ENCODE measurements around the gene BPIFB3. TPM values are rescaled to one million over a fixed set of nuclear protein-coding genes. Genes with fewer than 3 reads are reported as not detected.

Gene BPIFB3
- total RNA-seq, 4 donors from 2014 or later: not detected

- no peaks in the 10 kb centered on the region for H3K9me3 ChIP-seq
- WGBS, 2 donors: 71 to 78% methylated on average over 15 to 16 of the region's 16 CpGs
- intact Hi-C loops (cut with DNase I): no loop called here
- no peak overlapping the region for H3K27ac ChIP-seq
- H3K36me3 ChIP-seq: no peaks in the 10 kb centered on the region
- H3K27me3 ChIP-seq: no peaks in the 10 kb centered on the region
- no peak for DNase-seq
- no peak overlapping the region for H3K4me3 ChIP-seq (replicated peaks in 1 of 3)
- peaks cover 4 to 10% of the 10 kb centered on the region in 2 donors for H3K4me1 ChIP-seq
- TF ChIP-seq CTCF (IDR thresholded peaks at IDR 0.05): no peak
- no peak for TF ChIP-seq POLR2A (IDR thresholded peaks at IDR 0.05)
These were observed 39.2 kb upstream of the BPIFB3 start for GRCh38 chr20:33014336-33015113.

- Histone ChIP-seq H3K4me1 (peaks cover 0 to 4% of the 10 kb centered on the region in 2 donors), H3K4me3 (replicated peaks in 1 of 3) (no peak overlapping the region), H3K27me3 (no peaks in the 10 kb centered on the region), H3K9me3 (no peaks in the 10 kb centered on the region), H3K27ac (no peak overlapping the region), H3K36me3 (no peaks in the 10 kb centered on the region)
- TF ChIP-seq POLR2A (IDR thresholded peaks at IDR 0.05) (no peak), CTCF (IDR thresholded peaks at IDR 0.05) (no peak)
- WGBS, 2 donors: 77 to 85% methylated on average over 10 of the region's 10 CpGs
- intact Hi-C loops (cut with DNase I): no loop called here
- no peak for DNase-seq
These were observed 38.6 kb upstream of the BPIFB3 start for GRCh38 chr20:33015114-33015484.

GRCh38 chr20:33015700-33016580 lies 37.8 kb upstream of the BPIFB3 start:
- Histone ChIP-seq H3K9me3 (no peaks in the 10 kb centered on the region), H3K27me3 (no peaks in the 10 kb centered on the region), H3K27ac (no peak overlapping the region), H3K4me1 (no peaks in the 10 kb centered on the region), H3K4me3 (replicated peaks in 1 of 3) (no peak overlapping the region), H3K36me3 (no peaks in the 10 kb centered on the region)
- intact Hi-C loops (cut with DNase I): no loop called here
- no peak for DNase-seq
- 67 to 76% methylated on average over 15 of the region's 15 CpGs for WGBS, 2 donors
- TF ChIP-seq POLR2A (IDR thresholded peaks at IDR 0.05) (no peak), CTCF (IDR thresholded peaks at IDR 0.05) (no peak)

- H3K27me3 ChIP-seq: no peaks in the 10 kb centered on the region
- intact Hi-C loops (cut with DNase I): no loop called here
- WGBS, 2 donors: 81 to 86% methylated on average over 6 to 7 of the region's 7 CpGs
These were observed 37.1 kb upstream of the BPIFB3 start for GRCh38 chr20:33016581-33017109.

More at GRCh38 chr20:33016581-33017109, 37.1 kb upstream of the BPIFB3 start:
- H3K36me3 ChIP-seq: no peaks in the 10 kb centered on the region
- TF ChIP-seq POLR2A (IDR thresholded peaks at IDR 0.05): no peak
- no peak for TF ChIP-seq CTCF (IDR thresholded peaks at IDR 0.05)
- H3K4me3 ChIP-seq (replicated peaks in 1 of 3): no peak overlapping the region
- no peaks in the 10 kb centered on the region for H3K9me3 ChIP-seq
- DNase-seq: no peak
- H3K4me1 ChIP-seq: no peaks in the 10 kb centered on the region
- H3K27ac ChIP-seq: no peak overlapping the region

All from thyroid gland (tissue), 4 donors.